Mucosa of rectum (tissue), 2 donors: ENCODE data around the gene WNT9A.

Experiments used
- H3K27ac ChIP-seq, 2 donors: one replicate each; pipeline ENCODE4 v1.7.0; 2013; ENCODE audit warnings: inconsistent platforms in 2 of 2, low read depth in 2 of 2, low read length in 2 of 2
- H3K27me3 ChIP-seq, 2 donors: one replicate each; pipeline ENCODE4 v1.7.0; 2013; ENCODE audit warnings: low read length in 2 of 2; ENCODE audit not compliant: control insufficient read depth in 2 of 2, insufficient read depth in 2 of 2
- H3K36me3 ChIP-seq, 2 donors: one replicate each; pipeline ENCODE4 v1.7.0; 2013; ENCODE audit warnings: low read length in 2 of 2; ENCODE audit not compliant: control insufficient read depth in 2 of 2, insufficient read depth in 2 of 2
- H3K4me1 ChIP-seq, 2 donors: one replicate each; pipeline ENCODE4 v1.7.0; 2013; ENCODE audit warnings: low read length in 2 of 2, mild to moderate bottlenecking in 1 of 2; ENCODE audit not compliant: control insufficient read depth in 2 of 2, insufficient read depth in 2 of 2
- H3K4me3 ChIP-seq, 2 donors: one replicate each; pipeline ENCODE4 v1.7.0; 2013; ENCODE audit warnings: low read length in 2 of 2
- H3K9ac ChIP-seq, 2 donors: one replicate each; pipeline ENCODE4 v1.7.0; 2013; ENCODE audit warnings: low read length in 2 of 2, low read depth in 1 of 2, mild to moderate bottlenecking in 1 of 2
- H3K9me3 ChIP-seq, 2 donors: one replicate each; pipeline ENCODE4 v1.7.0; 2013; ENCODE audit warnings: low read length in 2 of 2; ENCODE audit not compliant: control insufficient read depth in 2 of 2
- donor health status: healthy.
- donor health status: Normal muscosa, but diverticular disease.

WNT9A gene

DNA sequence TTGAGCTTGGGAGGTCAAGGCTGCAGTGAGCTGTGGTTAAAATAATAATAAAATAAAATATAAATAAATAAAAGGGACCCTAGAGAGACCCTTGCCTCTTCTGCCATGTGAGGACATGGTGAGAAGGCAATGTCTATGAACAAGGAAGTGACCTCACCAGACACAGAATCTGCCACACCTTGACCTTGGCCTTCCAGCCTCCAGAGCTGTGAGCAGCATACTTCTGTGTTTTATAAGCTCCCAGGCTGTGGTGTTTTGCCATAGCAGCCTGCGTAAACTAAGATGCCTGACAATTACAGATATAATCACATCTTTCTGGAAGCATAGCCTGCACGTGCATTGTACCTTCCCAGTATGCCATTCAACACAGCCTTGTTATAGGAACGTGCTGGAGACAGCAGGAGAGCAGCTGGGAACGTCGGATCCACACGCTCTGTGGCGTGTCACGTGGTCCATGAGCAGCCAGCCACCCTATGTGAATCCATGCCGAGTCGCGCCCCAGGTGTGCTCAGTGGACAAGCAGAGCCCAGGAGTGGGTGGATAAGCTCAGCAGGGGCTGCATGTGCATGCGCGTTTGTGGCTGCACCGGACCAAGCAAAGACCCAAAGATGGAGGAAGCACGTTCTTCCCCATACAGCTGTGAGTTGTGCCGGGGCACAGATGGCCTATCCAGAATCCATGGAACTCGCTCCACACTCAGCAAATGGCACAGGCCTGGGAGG lies 17.8 kb downstream of the WNT9A start:
- Histone ChIP-seq H3K27ac (no peak overlapping the region), H3K9ac (no peak overlapping the region), H3K9me3 (no peaks in the 10 kb centered on the region), H3K27me3 (no peaks in the 10 kb centered on the region), H3K4me3 (no peak overlapping the region), H3K4me1 (peaks cover 3 to 4% of the 10 kb centered on the region in 2 donors), H3K36me3 (no peaks in the 10 kb centered on the region)

DNA sequence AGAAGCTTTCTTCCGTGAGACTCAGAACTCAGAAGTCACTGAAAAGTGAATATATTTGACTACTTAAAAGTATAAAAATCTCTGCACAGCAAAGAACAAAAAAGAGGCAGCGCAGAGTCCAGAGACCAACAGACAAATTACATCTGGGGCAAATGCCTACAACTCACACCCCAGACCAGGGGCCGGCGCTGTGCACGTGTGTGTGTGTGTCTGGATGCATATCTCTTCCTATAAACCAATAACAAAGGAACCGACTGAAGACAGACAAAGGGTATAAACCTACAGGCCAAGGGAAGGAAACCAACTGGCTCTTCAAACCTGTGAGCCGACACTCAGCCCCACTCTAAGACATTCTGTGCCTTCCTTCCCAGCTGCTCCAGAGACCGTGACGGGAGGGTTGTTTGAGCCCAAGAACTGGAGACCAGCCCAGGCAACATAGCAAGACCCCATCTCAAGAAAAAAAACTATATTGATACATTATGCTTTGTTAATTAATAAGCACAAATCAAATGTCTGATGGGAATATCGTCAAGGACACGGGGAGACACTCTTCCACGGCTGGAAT lies 18.8 kb downstream of the WNT9A start:
- no peaks in the 10 kb centered on the region for H3K27me3 ChIP-seq

DNA sequence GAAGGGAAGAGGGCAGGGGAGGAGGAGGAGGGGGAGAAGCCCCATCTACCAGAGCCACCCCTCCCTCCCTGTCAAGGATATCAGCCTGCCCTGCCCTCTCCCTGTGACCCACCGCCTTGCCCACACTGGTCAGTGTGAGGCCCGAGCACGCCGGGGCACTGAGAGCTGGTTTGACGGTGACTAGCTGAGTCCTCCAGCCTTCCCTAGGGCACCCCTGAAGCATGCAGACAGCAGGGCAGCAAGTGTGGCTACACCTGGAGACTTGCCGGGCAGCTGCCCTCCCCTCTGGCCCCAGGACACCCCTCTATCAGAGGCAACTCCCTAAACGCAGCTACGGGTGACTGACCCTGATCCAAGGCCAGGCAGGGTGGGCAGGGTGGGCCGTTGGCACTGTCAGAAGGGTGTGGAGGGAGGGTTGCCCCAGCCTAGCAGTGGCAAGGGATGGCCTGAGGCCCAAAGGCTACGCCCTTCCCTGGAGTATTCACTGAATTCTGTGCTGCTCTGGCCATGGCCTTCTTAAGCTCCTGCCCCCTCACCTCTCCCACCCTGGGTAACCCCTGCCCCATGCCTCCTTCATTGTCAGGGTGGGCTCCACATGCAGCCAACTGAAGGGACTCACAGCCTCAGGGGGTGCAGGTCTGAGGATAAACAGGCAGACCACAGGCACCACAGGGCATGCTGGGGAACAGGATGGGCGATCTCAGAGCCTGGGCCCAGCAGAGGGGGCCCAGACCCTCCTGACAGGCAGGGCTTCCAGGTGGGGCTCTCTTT lies 19.6 kb downstream of the WNT9A start:
- Histone ChIP-seq H3K9ac (no peak overlapping the region), H3K36me3 (no peaks in the 10 kb centered on the region), H3K9me3 (no peaks in the 10 kb centered on the region), H3K27me3 (no peaks in the 10 kb centered on the region), H3K4me3 (no peak overlapping the region), H3K4me1 (peaks cover 3 to 4% of the 10 kb centered on the region in 2 donors), H3K27ac (no peak overlapping the region)

More for the DNA sequence above, 18.8 kb downstream of the WNT9A start:
- H3K4me1 ChIP-seq = peaks cover 3 to 4% of the 10 kb centered on the region in 2 donors
- H3K9ac ChIP-seq = no peak overlapping the region
- no peaks in the 10 kb centered on the region for H3K9me3 ChIP-seq
- H3K36me3 ChIP-seq = no peaks in the 10 kb centered on the region
- H3K27ac ChIP-seq = no peak overlapping the region
- H3K4me3 ChIP-seq = no peak overlapping the region

DNA sequence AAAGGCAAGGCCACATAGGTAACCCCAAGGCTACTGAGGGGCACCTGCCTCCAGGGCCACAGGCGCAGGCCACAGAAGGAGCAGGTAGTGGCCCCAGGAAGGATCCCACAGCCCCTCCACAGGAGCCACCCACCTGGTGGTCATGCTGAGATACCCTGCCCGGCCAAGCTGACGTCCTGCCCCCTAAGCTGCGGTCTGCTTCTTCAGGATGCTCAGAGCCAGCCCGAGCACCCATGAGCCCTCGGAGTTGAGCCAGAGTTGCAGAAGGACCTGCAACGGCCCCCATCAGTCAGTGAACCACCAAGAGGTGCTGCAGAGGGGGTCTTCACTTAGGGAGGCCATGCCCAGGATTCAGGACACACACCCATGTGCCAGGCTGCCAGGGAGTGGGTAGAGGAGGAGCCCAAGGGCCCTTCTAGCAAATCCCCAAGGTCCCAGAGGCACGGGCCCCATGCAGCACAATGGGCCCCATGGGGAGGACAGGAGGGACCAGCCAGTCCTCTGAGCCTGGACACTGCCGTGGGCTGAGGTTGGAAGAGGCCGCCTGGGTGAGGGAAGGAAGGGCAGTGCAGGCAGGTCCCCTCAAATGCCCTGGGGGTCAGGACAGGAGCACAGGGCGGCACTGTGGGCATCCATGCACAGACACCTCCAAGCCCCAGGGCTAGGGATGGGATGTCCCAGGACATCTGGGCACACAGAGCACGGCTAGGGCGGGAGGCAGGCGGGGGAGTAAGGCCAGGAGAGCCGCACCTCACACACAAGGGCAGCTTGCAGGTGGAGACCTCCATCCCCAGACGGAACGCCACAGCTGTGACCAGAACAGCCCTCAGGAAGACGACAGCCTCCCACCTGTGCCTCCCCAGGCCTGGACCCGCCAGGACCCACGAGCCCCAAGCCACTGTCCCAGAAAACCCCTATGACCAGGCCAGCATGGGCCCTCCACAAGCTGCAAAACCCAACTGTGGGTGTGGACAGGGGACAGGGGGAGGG lies 20.5 kb downstream of the WNT9A start:
- H3K9ac ChIP-seq = no peak overlapping the region
- H3K4me1 ChIP-seq = peaks cover 3 to 4% of the 10 kb centered on the region in 2 donors
- H3K36me3 ChIP-seq = no peaks in the 10 kb centered on the region
- no peak overlapping the region for H3K4me3 ChIP-seq
- no peak overlapping the region for H3K27ac ChIP-seq
- H3K9me3 ChIP-seq = no peaks in the 10 kb centered on the region
- H3K27me3 ChIP-seq = no peaks in the 10 kb centered on the region

DNA sequence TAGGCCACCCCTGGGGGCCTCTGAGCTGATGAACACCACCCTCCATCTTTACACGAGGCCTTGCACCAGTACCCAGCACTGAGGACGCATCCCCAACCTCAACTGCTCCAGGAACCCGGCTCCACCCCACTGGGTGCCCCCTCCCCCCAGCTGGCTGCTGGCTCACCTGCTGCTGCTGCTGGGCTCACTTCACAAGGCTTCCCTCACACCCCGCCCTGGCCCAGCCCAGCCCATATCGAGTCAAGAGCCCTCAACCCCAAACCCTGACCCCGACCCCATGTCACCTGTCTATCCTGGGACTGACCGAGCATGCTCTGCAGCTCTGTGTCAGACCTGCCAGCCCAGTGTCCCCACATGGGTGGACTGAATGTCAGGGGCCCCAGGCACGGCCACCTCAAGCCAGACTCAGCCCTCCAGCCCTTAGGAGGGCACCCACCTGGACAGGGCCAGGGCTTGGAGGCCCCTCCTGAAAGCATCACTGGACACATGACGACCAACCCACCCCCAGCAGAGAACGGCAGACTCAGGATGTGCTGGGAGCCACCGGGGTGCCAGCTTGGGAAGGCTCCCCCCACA lies 21.4 kb downstream of the WNT9A start:
- Histone ChIP-seq H3K36me3 (no peaks in the 10 kb centered on the region), H3K4me1 (peaks cover 3 to 4% of the 10 kb centered on the region in 2 donors)

DNA sequence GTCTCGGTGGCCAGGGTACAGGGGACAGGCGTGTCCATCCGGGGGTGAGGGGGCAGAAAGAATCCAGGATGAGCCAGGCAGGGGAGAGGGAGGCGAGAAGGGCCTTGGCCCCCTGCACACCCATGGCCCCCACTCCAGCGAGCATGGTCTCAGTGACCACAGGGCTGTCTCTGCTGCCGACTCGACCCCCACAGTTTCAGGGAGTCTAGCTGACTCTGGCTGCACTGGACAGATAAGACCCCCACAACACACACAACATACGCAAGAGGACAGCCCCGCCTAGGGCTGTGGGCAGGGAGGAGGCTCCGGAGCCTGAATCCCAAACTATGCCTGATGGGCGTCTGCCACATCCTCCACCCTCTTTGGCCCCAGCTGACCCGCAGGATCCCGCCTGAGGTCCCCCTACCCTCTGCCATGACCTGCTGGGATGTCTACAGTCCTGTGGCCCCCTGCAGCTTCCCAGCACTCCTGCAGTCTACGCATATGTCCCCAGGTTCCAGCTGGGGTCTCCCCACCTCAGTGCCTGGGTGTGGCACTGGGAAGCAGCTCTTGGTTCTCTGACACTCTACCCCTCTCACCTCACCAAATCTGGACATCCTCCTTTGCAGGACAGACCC lies 22.0 kb downstream of the WNT9A start:
- Histone ChIP-seq H3K4me1 (peaks cover 3 to 4% of the 10 kb centered on the region in 2 donors), H3K4me3 (no peak overlapping the region), H3K36me3 (no peaks in the 10 kb centered on the region), H3K9ac (no peak overlapping the region), H3K27ac (no peak overlapping the region), H3K27me3 (no peaks in the 10 kb centered on the region), H3K9me3 (no peaks in the 10 kb centered on the region)

More for the DNA sequence above, 21.4 kb downstream of the WNT9A start:
- Histone ChIP-seq H3K27me3 (no peaks in the 10 kb centered on the region), H3K27ac (no peak overlapping the region), H3K9ac (no peak overlapping the region), H3K9me3 (no peaks in the 10 kb centered on the region), H3K4me3 (no peak overlapping the region)

DNA sequence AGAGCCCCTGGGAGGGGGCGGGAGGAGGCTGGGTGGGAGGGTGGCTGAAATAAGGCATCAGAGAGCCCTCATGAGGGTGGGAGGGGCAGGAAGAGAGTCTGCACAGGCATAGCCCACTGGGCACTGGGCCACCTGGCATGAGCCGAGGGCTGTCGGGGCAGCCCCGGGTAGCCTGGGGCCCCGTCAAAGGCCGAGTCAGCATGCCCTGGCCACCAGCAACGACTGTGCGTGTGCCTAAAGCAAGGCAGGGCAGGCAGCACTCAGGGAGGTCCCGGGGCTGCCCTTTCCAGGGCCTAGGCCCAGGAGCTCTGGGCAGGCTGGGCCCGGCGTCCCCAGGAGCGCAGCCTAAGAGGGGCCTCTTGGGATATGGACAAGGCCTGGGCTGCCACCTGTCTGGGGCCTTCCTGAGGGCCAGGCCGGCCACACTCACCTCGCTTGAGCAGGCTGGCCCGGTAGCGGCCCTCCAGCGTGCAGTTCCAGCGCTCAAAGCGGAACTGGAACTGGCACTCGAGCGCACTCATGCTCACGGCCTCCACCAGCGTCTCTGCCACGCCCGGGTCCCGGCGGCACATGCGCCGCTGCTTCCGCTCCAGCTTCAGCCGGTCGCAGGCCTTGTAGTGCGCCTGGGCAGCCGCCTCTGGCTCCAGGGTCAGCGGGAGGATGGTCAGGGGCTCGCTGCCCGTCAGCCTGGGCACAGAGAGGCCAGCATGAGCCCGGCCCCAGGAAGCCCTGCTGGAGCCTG lies 22.7 kb downstream of the WNT9A start:
- Histone ChIP-seq H3K4me3 (no peak overlapping the region), H3K9me3 (no peaks in the 10 kb centered on the region), H3K9ac (no peak overlapping the region), H3K4me1 (peaks cover 2 to 3% of the 10 kb centered on the region in 2 donors), H3K27me3 (no peaks in the 10 kb centered on the region), H3K36me3 (no peaks in the 10 kb centered on the region), H3K27ac (no peak overlapping the region)

DNA sequence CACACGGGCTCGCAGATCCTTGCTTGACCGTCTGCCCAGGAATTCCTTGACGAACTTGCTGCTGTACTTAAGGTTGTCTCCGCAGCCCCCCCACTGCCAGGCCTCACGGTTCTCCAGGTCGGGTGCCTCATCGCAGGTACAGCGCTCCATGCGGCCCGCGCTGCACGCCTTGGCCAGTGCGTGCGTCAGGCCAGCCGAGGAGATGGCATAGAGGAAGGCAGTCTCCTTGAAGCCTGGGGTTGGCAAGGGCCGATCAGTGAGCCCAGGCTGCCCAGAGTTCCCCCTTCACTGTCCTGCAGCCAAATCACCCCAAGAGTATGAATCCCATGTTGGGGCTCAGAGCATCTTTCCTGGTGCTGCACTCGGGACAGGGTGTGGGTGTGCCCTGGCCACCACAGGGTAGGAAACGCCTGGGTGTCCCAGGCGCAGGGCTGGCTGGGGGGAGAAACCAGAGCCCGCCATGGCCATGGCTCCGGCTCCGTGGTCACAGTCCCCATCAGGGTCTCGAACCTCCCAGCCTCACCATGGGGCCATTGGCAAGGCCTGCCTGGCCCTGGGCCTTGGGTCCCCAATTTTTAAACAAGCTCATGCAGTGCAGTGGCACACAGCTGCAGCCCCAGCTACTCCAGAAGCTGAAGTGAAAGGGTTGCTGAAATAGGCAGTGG lies 23.4 kb downstream of the WNT9A start:
- H3K27ac ChIP-seq = no peak overlapping the region
- H3K36me3 ChIP-seq = no peaks in the 10 kb centered on the region

More for the DNA sequence above, 23.4 kb downstream of the WNT9A start:
- H3K4me1 ChIP-seq = no peaks in the 10 kb centered on the region
- H3K9ac ChIP-seq = no peak overlapping the region
- H3K4me3 ChIP-seq = no peak overlapping the region
- no peaks in the 10 kb centered on the region for H3K9me3 ChIP-seq
- H3K27me3 ChIP-seq = no peaks in the 10 kb centered on the region
